ENCODE measurements around the gene LBH.

LBH gene

GRCh38 chr2:30302566-30302965, 71.2 kb downstream of the LBH start:
- no peak overlapping the region for H3K4me3 ChIP-seq (ENCODE audit: insufficient read length, low read depth)
- H3K9ac ChIP-seq (ENCODE audit: insufficient read length, low read depth) = no peak overlapping the region
- H3K36me3 ChIP-seq (ENCODE audit: insufficient read depth, insufficient read length, low read length) = no peaks in the 10 kb centered on the region
- TF ChIP-seq ZNF274 (IDR thresholded peaks at IDR 0.05; ENCODE audit: low read depth, low read length) = no peak
- no peak for TF ChIP-seq SUZ12 (IDR thresholded peaks at IDR 0.05; ENCODE audit: extremely low read depth, insufficient read depth, insufficient read length)
- no peak for TF ChIP-seq YY1 (IDR thresholded peaks at IDR 0.05; ENCODE audit: insufficient read depth, insufficient read length)
- H3K4me1 ChIP-seq (ENCODE audit: insufficient read depth, insufficient read length) = peaks cover 2% of the 10 kb centered on the region
- no peak for DNase-seq (ENCODE audit: low read depth, low spot score)
- no peaks in the 10 kb centered on the region for H3K9me3 ChIP-seq (ENCODE audit: insufficient read depth, low read length)
- peaks cover 12% of the 10 kb centered on the region for H3K27me3 ChIP-seq (ENCODE audit: insufficient read depth, insufficient read length)

GRCh38 chr2:30303095-30303494, 71.8 kb downstream of the LBH start:
- Histone ChIP-seq H3K36me3 (ENCODE audit: insufficient read depth, insufficient read length, low read length) (no peaks in the 10 kb centered on the region), H3K4me3 (ENCODE audit: insufficient read length, low read depth) (no peak overlapping the region), H3K9ac (ENCODE audit: insufficient read length, low read depth) (no peak overlapping the region), H3K4me1 (ENCODE audit: insufficient read depth, insufficient read length) (peaks cover 2% of the 10 kb centered on the region), H3K9me3 (ENCODE audit: insufficient read depth, low read length) (no peaks in the 10 kb centered on the region), H3K27me3 (ENCODE audit: insufficient read depth, insufficient read length) (peaks cover 12% of the 10 kb centered on the region)
- no peak for DNase-seq (ENCODE audit: low read depth, low spot score)
- no peak for TF ChIP-seq SUZ12 (IDR thresholded peaks at IDR 0.05; ENCODE audit: extremely low read depth, insufficient read depth, insufficient read length)
- no peak for TF ChIP-seq YY1 (IDR thresholded peaks at IDR 0.05; ENCODE audit: insufficient read depth, insufficient read length)
- no peak for TF ChIP-seq ZNF274 (IDR thresholded peaks at IDR 0.05; ENCODE audit: low read depth, low read length)

DNA sequence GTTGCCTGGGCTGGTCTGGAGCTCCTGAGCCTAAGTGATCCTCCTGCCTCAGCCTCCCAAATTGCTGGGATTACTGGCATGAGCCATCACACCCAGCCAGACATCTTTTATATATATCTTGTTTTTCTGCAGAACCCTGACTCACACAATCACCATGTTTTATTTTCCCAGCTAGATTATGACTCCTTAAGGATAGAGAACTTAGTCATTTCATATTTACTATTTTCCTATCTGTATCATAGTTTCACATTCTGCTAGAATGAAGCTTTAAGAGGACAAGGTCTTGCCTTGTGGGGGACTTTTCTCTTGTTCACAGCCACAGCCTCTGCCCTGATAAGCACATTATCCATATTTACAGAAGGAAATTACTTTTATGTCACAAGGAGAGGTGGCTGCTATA, 73.9 kb downstream of the LBH start:
- H3K9me3 ChIP-seq (ENCODE audit: insufficient read depth, low read length) = no peaks in the 10 kb centered on the region
- no peak overlapping the region for H3K4me3 ChIP-seq (ENCODE audit: insufficient read length, low read depth)
- no peaks in the 10 kb centered on the region for H3K36me3 ChIP-seq (ENCODE audit: insufficient read depth, insufficient read length, low read length)
- H3K27me3 ChIP-seq (ENCODE audit: insufficient read depth, insufficient read length) = peaks cover 12% of the 10 kb centered on the region
- TF ChIP-seq ZNF274 (IDR thresholded peaks at IDR 0.05; ENCODE audit: low read depth, low read length) (no peak), YY1 (IDR thresholded peaks at IDR 0.05; ENCODE audit: insufficient read depth, insufficient read length) (no peak), SUZ12 (IDR thresholded peaks at IDR 0.05; ENCODE audit: extremely low read depth, insufficient read depth, insufficient read length) (no peak)
- DNase-seq (ENCODE audit: low read depth, low spot score) = no peak
- H3K9ac ChIP-seq (ENCODE audit: insufficient read length, low read depth) = no peak overlapping the region
- peaks cover 3% of the 10 kb centered on the region for H3K4me1 ChIP-seq (ENCODE audit: insufficient read depth, insufficient read length)

- H3K4me1 ChIP-seq (ENCODE audit: insufficient read depth, insufficient read length) = peaks cover 6% of the 10 kb centered on the region
- no peaks in the 10 kb centered on the region for H3K9me3 ChIP-seq (ENCODE audit: insufficient read depth, low read length)
- TF ChIP-seq ZNF274 (IDR thresholded peaks at IDR 0.05; ENCODE audit: low read depth, low read length) = no peak
- no peak overlapping the region for H3K4me3 ChIP-seq (ENCODE audit: insufficient read length, low read depth)
- DNase-seq (ENCODE audit: low read depth, low spot score) = no peak
- no peaks in the 10 kb centered on the region for H3K36me3 ChIP-seq (ENCODE audit: insufficient read depth, insufficient read length, low read length)
- no peak overlapping the region for H3K9ac ChIP-seq (ENCODE audit: insufficient read length, low read depth)
- H3K27me3 ChIP-seq (ENCODE audit: insufficient read depth, insufficient read length) = peaks cover 12% of the 10 kb centered on the region
Measured at GRCh38 chr2:30306522-30306921, 75.2 kb downstream of the LBH start.

GRCh38 chr2:30308280-30308679, 76.9 kb downstream of the LBH start:
- H3K9ac ChIP-seq (ENCODE audit: insufficient read length, low read depth) = no peak overlapping the region
- H3K4me3 ChIP-seq (ENCODE audit: insufficient read length, low read depth) = no peak overlapping the region
- no peaks in the 10 kb centered on the region for H3K36me3 ChIP-seq (ENCODE audit: insufficient read depth, insufficient read length, low read length)
- peaks cover 4% of the 10 kb centered on the region for H3K4me1 ChIP-seq (ENCODE audit: insufficient read depth, insufficient read length)
- DNase-seq (ENCODE audit: low read depth, low spot score) = no peak
- H3K9me3 ChIP-seq (ENCODE audit: insufficient read depth, low read length) = no peaks in the 10 kb centered on the region
- peaks cover 2% of the 10 kb centered on the region for H3K27me3 ChIP-seq (ENCODE audit: insufficient read depth, insufficient read length)
- no peak for TF ChIP-seq SUZ12 (IDR thresholded peaks at IDR 0.05; ENCODE audit: extremely low read depth, insufficient read depth, insufficient read length)
- TF ChIP-seq YY1 (IDR thresholded peaks at IDR 0.05; ENCODE audit: insufficient read depth, insufficient read length) = no peak
- TF ChIP-seq ZNF274 (IDR thresholded peaks at IDR 0.05; ENCODE audit: low read depth, low read length) = no peak
